ENCODE measurements around the gene HFE. TPM values are rescaled to one million over a fixed set of nuclear protein-coding genes. Genes with fewer than 3 reads are reported as not detected.

HFE gene
- total and polyA plus RNA-seq, 2 experiments from 2014 or later = 0.28 to 0.66 TPM

- H3K36me3 ChIP-seq = no peaks in the 10 kb centered on the region
- H3K9me3 ChIP-seq (ENCODE audit: low read depth) = no peaks in the 10 kb centered on the region
These were observed 16.7 kb downstream of the HFE start for GRCh38 chr6:26103770-26104456.

GRCh38 chr6:26104457-26105108 is 17.4 kb downstream of the HFE start:
- no peak for DNase-seq (ENCODE audit: low read depth in 1 of 2, low spot score in 1 of 2)
- no peaks in the 10 kb centered on the region for H3K27me3 ChIP-seq
- H3K27ac ChIP-seq = peak overlapping the region; percentile 85
- no peaks in the 10 kb centered on the region for H3K4me1 ChIP-seq (ENCODE audit: low read depth)
- peak overlapping the region; percentile 38 for H3K4me3 ChIP-seq
- H3K9me3 ChIP-seq (ENCODE audit: low read depth) = no peaks in the 10 kb centered on the region
- no peaks in the 10 kb centered on the region for H3K36me3 ChIP-seq
- TF ChIP-seq, protein P1, sequence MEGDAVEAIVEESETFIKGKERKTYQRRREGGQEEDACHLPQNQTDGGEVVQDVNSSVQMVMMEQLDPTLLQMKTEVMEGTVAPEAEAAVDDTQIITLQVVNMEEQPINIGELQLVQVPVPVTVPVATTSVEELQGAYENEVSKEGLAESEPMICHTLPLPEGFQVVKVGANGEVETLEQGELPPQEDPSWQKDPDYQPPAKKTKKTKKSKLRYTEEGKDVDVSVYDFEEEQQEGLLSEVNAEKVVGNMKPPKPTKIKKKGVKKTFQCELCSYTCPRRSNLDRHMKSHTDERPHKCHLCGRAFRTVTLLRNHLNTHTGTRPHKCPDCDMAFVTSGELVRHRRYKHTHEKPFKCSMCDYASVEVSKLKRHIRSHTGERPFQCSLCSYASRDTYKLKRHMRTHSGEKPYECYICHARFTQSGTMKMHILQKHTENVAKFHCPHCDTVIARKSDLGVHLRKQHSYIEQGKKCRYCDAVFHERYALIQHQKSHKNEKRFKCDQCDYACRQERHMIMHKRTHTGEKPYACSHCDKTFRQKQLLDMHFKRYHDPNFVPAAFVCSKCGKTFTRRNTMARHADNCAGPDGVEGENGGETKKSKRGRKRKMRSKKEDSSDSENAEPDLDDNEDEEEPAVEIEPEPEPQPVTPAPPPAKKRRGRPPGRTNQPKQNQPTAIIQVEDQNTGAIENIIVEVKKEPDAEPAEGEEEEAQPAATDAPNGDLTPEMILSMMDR (IDR thresholded peaks at IDR 0.05; ENCODE audit: low read depth, low read length) = no peak

More at GRCh38 chr6:26103770-26104456, 16.7 kb downstream of the HFE start:
- peak; percentile 85 to 94 for DNase-seq (ENCODE audit: low read depth in 1 of 2, low spot score in 1 of 2)
- no peaks in the 10 kb centered on the region for H3K4me1 ChIP-seq (ENCODE audit: low read depth)
- H3K27me3 ChIP-seq = no peaks in the 10 kb centered on the region
- peak overlapping the region; percentile 38 for H3K4me3 ChIP-seq
- TF ChIP-seq, protein P1 (IDR thresholded peaks at IDR 0.05; ENCODE audit: low read depth, low read length) = peak; percentile 59
- peak overlapping the region; percentile 85 for H3K27ac ChIP-seq

DNA sequence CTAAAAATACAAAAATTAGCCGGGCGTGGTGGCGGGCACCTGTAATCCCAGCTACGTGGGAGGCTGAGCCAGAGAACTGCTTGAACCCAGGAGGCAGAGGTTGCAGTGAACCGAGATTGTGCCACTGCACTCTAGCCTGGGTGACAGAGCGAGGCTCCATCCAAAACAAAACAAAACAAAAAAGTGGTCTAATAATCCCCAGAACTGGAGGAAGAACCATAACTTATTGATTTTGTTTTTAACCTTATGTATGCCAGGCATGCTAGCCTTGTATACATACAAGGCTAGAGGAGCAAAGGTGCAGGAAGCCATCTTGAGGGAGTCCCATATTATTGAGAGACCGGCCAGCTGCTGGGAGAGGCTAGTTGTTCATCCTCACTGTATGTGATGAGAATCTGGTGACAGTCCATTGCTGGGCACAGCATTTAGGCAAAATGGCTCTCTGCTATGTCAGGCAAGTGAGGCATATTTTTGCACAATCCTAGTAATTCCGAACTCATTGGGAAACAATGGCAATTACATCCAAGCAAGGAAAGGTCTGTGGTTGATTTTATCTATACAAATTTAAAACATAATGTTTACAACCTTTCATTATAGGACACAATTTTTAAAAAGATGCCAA is 18.0 kb downstream of the HFE start:
- Histone ChIP-seq H3K36me3 (no peaks in the 10 kb centered on the region), H3K27ac (no peak overlapping the region), H3K27me3 (no peaks in the 10 kb centered on the region), H3K4me3 (no peak overlapping the region), H3K4me1 (ENCODE audit: low read depth) (no peaks in the 10 kb centered on the region), H3K9me3 (ENCODE audit: low read depth) (no peaks in the 10 kb centered on the region)
- TF ChIP-seq, protein P1 (IDR thresholded peaks at IDR 0.05; ENCODE audit: low read depth, low read length) = no peak
- no peak for DNase-seq (ENCODE audit: low read depth in 1 of 2, low spot score in 1 of 2)

DNA sequence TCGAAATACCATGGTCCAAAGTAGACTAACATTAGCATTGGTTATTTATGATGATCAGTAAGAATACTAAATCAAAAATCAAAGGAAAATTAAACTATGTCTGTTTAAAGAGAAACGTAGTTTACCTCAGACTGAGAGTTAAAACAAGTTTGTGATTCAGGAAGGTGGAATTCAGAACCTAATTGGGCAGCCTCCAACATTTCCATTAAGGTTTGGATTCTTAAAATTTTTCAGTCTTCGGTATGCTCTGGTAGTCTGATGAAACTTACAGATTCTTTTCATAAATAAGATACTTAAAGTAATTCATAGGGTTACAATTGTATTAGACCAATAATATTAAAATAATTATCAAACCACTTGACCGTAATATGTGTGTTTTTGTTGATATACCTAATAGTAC is 18.6 kb downstream of the HFE start:
- Histone ChIP-seq H3K4me3 (no peak overlapping the region), H3K36me3 (no peaks in the 10 kb centered on the region), H3K9me3 (ENCODE audit: low read depth) (no peaks in the 10 kb centered on the region), H3K4me1 (ENCODE audit: low read depth) (no peaks in the 10 kb centered on the region), H3K27me3 (no peaks in the 10 kb centered on the region), H3K27ac (no peak overlapping the region)
- no peak for DNase-seq (ENCODE audit: low read depth in 1 of 2, low spot score in 1 of 2)
- TF ChIP-seq, protein P1 (IDR thresholded peaks at IDR 0.05; ENCODE audit: low read depth, low read length) = no peak

DNA sequence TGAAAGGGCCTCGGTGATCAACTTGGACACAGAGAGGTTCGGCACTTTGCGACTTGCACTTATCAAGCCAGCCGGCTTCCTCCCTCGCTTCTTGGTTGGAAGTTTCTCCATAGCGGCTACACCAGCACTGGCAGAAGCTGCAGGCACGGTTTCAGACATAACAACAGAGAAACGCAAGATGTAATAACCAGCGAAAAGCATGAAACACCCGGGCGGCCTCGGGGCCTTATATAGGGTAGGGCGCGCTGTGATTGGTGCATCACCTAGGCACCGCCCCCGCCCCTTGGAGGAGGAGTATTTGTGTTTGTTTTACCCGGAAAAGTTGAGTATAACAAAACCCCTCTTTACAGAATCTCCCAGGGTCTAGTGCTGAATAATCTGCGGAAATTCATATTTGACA is 20.7 kb downstream of the HFE start:
- TF ChIP-seq, protein P1 (IDR thresholded peaks at IDR 0.05; ENCODE audit: low read depth, low read length) = no peak
- H3K4me3 ChIP-seq = no peak overlapping the region

More for the DNA sequence above, 20.7 kb downstream of the HFE start:
- no peak for DNase-seq (ENCODE audit: low read depth in 1 of 2, low spot score in 1 of 2)
- no peaks in the 10 kb centered on the region for H3K9me3 ChIP-seq (ENCODE audit: low read depth)
- no peaks in the 10 kb centered on the region for H3K4me1 ChIP-seq (ENCODE audit: low read depth)
- H3K27ac ChIP-seq = no peak overlapping the region
- H3K27me3 ChIP-seq = no peaks in the 10 kb centered on the region
- no peaks in the 10 kb centered on the region for H3K36me3 ChIP-seq

Measured in cardiac muscle cell (in vitro differentiated cells and primary cell).